Measurements from ENCODE around the gene CFB. TPM values are rescaled to one million over a fixed set of nuclear protein-coding genes. Genes with fewer than 3 reads are reported as not detected.

The CFB gene
- 2.0 to 3.3 TPM (median 2.9 TPM) in 5 replicates for total RNA-seq (2022; extraction: Qiagen RNA extraction; ENCODE audit: low read depth)

DNA sequence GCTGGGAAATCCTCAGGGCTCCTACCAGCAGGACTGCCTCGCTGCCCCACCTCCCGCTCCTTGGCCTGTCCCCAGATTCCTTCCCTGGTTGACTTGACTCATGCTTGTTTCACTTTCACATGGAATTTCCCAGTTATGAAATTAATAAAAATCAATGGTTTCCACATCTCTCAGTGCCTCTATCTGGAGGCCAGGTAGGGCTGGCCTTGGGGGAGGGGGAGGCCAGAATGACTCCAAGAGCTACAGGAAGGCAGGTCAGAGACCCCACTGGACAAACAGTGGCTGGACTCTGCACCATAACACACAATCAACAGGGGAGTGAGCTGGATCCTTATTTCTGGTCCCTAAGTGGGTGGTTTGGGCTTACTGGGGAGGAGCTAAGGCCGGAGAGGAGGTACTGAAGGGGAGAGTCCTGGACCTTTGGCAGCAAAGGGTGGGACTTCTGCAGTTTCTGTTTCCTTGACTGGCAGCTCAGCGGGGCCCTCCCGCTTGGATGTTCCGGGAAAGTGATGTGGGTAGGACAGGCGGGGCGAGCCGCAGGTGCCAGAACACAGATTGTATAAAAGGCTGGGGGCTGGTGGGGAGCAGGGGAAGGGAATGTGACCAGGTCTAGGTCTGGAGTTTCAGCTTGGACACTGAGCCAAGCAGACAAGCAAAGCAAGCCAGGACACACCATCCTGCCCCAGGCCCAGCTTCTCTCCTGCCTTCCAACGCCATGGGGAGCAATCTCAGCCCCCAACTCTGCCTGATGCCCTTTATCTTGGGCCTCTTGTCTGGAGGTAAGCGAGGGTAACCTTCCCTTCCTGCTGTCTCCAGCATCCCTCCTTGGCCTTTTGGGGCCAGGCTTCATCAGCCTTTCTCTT lies at the start of gene CFB:
Gene CFB (plus strand): TSS at position 589 of the 863 bp plus-strand sequence. CDS start 127 bp downstream, at position 716.

DNA sequence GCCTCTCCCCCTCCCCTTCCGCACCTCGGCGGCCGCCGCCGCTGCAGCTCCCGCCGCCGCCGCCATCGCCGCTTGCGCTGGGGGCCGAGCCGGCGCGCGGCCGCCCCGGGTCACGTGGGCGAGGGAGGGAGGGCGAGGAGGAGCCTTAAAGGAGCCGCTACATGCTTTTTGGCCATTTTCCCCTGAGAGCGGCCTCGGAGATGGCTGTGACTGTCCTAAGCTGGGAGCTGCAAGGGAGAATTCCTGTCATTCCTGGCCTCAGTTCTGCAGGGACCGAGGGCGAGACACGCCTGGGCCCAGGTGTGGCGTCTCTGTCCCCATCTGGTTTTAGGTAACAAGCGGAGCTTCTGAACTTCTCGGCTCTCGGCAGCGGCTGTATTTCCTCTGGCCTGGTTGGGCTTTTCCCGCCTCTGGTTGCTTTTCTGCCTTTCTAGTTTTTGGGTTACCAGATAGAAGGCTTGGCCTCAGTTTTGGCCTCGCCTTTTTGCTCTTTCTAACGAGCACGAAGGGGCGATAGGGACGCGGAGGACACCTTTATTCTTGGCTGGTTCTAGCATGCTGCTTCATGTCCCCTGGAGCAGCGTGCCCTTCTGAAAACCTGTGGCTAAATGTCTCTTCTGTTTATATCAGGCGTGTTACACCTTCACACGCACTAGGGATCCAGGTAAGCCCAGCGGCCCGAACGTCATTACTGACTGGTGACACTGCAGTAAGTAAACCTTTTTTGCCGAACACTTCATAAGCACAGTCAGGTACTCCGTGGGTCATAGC lies 48.1 kb upstream of the CFB start, which contains the start of gene EHMT2:
Gene EHMT2 (minus strand): TSS at position 87 of the 771 bp plus-strand sequence. CDS start 21 bp downstream, at position 66.

DNA sequence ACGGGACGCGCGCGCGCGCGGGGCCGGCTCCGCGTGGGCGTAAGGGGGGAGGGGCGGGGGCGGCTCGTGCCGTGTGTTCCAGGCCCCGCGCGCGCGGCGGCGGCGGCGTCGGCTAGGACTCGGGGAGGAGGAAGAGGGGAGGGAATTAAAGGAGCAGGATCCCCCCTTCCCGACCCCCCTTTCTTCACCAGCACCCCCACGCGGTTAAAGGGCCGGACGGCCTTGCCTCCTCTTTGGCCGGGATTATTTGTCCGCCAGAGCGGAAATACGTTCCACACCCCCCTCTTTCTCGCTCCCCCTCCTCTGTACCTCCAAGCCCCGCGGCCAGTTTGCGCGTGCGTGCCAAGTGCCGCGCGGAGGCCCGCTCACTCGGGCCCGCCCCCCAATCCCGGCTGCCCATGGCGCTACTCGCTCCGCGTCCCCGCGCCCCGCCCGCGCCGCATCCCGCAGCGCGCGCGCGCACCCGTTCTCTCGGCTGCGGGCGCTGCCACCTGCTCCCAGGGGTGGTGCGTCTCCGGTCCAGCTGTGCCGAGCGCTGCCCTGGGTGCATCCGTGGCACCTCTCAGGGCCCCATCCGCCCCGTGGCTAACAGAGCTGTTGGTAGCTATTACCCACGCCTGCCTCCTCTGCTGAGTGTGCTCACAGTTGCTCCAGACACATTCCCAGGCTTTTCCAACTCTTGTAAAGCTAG lies 43.8 kb upstream of the CFB start, which contains the start of gene ZBTB12:
Gene ZBTB12 (minus strand): TSS at position 134 of the 691 bp plus-strand sequence. CDS start 781 bp downstream, outside the sequence.

DNA sequence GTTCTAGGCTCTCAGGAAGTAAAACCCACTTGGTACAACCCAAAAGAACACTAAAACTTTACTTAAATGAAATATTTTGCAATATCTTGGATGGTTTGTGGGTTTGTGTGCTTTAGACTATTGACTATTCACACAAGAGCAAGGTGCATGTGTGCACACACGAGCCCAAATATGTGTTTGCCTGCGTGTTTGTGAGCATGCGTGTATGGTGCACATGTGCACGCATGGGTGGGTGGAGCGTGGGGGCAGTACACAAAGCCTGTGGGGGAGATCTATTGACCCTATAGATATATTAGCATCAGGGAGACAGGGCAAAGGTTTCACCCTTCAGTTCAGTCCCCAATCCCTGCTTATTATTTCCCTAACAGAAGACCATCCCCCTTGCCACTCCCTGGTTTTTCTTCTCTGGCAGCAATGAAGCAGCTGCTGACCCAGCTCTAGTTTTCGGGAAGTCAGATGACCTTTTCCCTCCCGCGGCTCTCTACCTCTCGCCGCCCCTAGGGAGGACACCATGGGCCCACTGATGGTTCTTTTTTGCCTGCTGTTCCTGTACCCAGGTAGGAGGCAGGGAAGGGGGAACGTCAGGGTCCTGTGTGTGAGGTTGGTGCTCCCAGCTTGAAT lies 18.5 kb upstream of the CFB start, which contains the start of gene C2:
Gene C2 (plus strand): TSS at position 476 of the 621 bp plus-strand sequence. CDS start 36 bp downstream, at position 512.

GRCh38 chr6:31958741-31959739 lies 13.1 kb downstream of the CFB start, which contains the start of the genes NELFE and SKIC2:
TSS of gene NELFE (minus strand) at chr6:31958971. CDS start at chr6:31958446, 525 bp downstream.
TSS of gene SKIC2 (plus strand) at chr6:31959175. CDS start at chr6:31959193, 18 bp downstream.

DNA sequence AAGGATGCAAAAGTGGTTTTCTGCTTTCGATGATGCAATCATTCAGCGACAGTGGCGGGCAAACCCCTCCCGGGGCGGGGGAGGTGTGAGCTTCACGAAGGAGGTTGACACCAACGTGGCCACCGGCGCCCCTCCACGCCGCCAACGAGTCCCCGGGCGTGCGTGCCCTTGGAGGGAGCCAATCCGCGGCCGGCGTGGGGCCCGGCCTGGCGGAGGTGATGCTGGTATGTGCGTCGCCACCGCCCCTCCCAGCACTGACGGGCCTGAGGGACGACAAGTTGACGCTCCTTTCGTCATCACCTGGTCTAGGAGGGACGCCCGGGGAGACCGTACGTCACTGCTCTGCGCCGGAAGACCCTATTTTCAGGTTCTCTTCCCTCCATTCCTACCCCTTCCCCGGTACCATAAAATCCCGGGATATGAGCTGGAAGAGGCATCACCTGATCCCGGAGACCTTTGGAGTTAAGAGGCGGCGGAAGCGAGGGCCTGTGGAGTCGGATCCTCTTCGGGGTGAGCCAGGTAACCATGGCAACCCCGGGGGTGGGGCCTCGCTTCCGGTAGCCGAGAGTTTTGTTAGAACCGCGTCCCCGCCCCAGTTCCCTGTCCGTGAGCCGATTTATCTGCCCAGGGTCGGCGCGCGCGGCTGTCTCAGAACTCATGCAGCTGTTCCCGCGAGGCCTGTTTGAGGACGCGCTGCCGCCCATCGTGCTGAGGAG lies 26.3 kb downstream of the CFB start, which contains the start of gene DXO:
Gene DXO (minus strand): TSS at position 146 of the 716 bp plus-strand sequence. CDS start 463 bp downstream, outside the sequence.

DNA sequence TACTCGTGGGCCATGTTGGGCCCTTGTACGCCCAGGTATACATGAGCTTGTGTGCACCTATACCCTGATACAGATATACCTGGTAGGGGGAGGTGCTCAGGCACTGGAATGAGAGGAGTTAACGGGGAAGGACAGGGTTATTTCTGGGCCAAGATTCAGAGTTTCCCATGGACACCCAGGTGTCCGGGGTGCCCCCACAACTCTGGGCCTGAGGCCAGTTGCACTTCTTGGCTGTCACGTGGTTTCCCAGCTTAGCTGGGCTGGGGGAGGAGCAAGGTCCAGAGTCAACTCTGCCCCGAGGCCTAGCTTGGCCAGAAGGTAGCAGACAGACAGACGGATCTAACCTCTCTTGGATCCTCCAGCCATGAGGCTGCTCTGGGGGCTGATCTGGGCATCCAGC lies 35.8 kb downstream of the CFB start, which contains the start of gene C4A:
Gene C4A (plus strand): TSS at position 314 of the 400 bp plus-strand sequence. CDS start 51 bp downstream, at position 365.

Other genes with a start within 250 kb of the CFB start
- 14.1 to 20.1 TPM (median 18.3 TPM) in 5 replicates for gene ABHD16A, start 242.8 kb upstream of the CFB start, total RNA-seq (2022; extraction: Qiagen RNA extraction; ENCODE audit: low read depth)
- gene LY6G6F, start 239.2 kb upstream of the CFB start, total RNA-seq (2022; extraction: Qiagen RNA extraction; ENCODE audit: low read depth): not detected in 5 replicates
- not detected in 5 replicates for gene LY6G6D, start 230.7 kb upstream of the CFB start, total RNA-seq (2022; extraction: Qiagen RNA extraction; ENCODE audit: low read depth)
- gene LY6G6C, start 224.3 kb upstream of the CFB start, total RNA-seq (2022; extraction: Qiagen RNA extraction; ENCODE audit: low read depth): 0.20 TPM in 1 of 5 replicates, not detected in the others
- not detected in 5 replicates for gene MPIG6B, start 222.7 kb upstream of the CFB start, total RNA-seq (2022; extraction: Qiagen RNA extraction; ENCODE audit: low read depth)
- 26.5 to 32.4 TPM (median 29.4 TPM) in 5 replicates for gene DDAH2, start 216.8 kb upstream of the CFB start, total RNA-seq (2022; extraction: Qiagen RNA extraction; ENCODE audit: low read depth)
- gene CLIC1, start 209.6 kb upstream of the CFB start, total RNA-seq (2022; extraction: Qiagen RNA extraction; ENCODE audit: low read depth): 476 to 542 TPM (median 495 TPM) in 5 replicates
- gene MSH5, start 206.1 kb upstream of the CFB start, total RNA-seq (2022; extraction: Qiagen RNA extraction; ENCODE audit: low read depth): 10.2 to 14.3 TPM (median 13.0 TPM) in 5 replicates
- 2.0 to 4.2 TPM (median 3.7 TPM) in 5 replicates for gene SAPCD1, start 183.4 kb upstream of the CFB start, total RNA-seq (2022; extraction: Qiagen RNA extraction; ENCODE audit: low read depth)
- gene VWA7, start 168.8 kb upstream of the CFB start, total RNA-seq (2022; extraction: Qiagen RNA extraction; ENCODE audit: low read depth): 1.2 to 2.0 TPM (median 1.7 TPM) in 5 replicates
- 50.9 to 59.8 TPM (median 55.8 TPM) in 5 replicates for gene VARS1, start 150.3 kb upstream of the CFB start, total RNA-seq (2022; extraction: Qiagen RNA extraction; ENCODE audit: low read depth)
- gene LSM2, start 139.1 kb upstream of the CFB start, total RNA-seq (2022; extraction: Qiagen RNA extraction; ENCODE audit: low read depth): 54.4 to 77.8 TPM (median 60.7 TPM) in 5 replicates
- gene HSPA1L, start 130.8 kb upstream of the CFB start, total RNA-seq (2022; extraction: Qiagen RNA extraction; ENCODE audit: low read depth): 1.2 to 1.5 TPM (median 1.2 TPM) in 5 replicates
- 157 to 340 TPM (median 232 TPM) in 5 replicates for gene HSPA1A, start 130.6 kb upstream of the CFB start, total RNA-seq (2022; extraction: Qiagen RNA extraction; ENCODE audit: low read depth)
- 120 to 260 TPM (median 177 TPM) in 5 replicates for gene HSPA1B, start 118.4 kb upstream of the CFB start, total RNA-seq (2022; extraction: Qiagen RNA extraction; ENCODE audit: low read depth)
- gene NEU1, start 83.3 kb upstream of the CFB start, total RNA-seq (2022; extraction: Qiagen RNA extraction; ENCODE audit: low read depth): 21.7 to 35.4 TPM (median 28.7 TPM) in 5 replicates
- 0.07 to 0.30 TPM in 2 of 5 replicates, not detected in the others for gene SLC44A4, start 67.1 kb upstream of the CFB start, total RNA-seq (2022; extraction: Qiagen RNA extraction; ENCODE audit: low read depth)
- 22.5 to 32.0 TPM (median 30.5 TPM) in 5 replicates for gene EHMT2, start 48.4 kb upstream of the CFB start, total RNA-seq (2022; extraction: Qiagen RNA extraction; ENCODE audit: low read depth)
- gene ZBTB12, start 44.0 kb upstream of the CFB start, total RNA-seq (2022; extraction: Qiagen RNA extraction; ENCODE audit: low read depth): 3.1 to 4.9 TPM (median 4.2 TPM) in 5 replicates
- gene C2, start 18.4 kb upstream of the CFB start, total RNA-seq (2022; extraction: Qiagen RNA extraction; ENCODE audit: low read depth): 0.15 to 0.45 TPM (median 0.35 TPM) in 5 replicates
- 75.3 to 97.3 TPM (median 88.3 TPM) in 5 replicates for gene NELFE, start 12.9 kb downstream of the CFB start, total RNA-seq (2022; extraction: Qiagen RNA extraction; ENCODE audit: low read depth)
- 19.8 to 25.9 TPM (median 24.7 TPM) in 5 replicates for gene SKIC2, start 13.1 kb downstream of the CFB start, total RNA-seq (2022; extraction: Qiagen RNA extraction; ENCODE audit: low read depth)
- gene DXO, start 26.0 kb downstream of the CFB start, total RNA-seq (2022; extraction: Qiagen RNA extraction; ENCODE audit: low read depth): 11.0 to 14.3 TPM (median 11.9 TPM) in 5 replicates
- 0.50 to 1.7 TPM (median 0.99 TPM) in 5 replicates for gene C4A, start 36.0 kb downstream of the CFB start, total RNA-seq (2022; extraction: Qiagen RNA extraction; ENCODE audit: low read depth)
- 0.34 to 1.5 TPM (median 0.57 TPM) in 5 replicates for gene C4B, start 68.7 kb downstream of the CFB start, total RNA-seq (2022; extraction: Qiagen RNA extraction; ENCODE audit: low read depth)
- not detected in 5 replicates for gene CYP21A2, start 92.3 kb downstream of the CFB start, total RNA-seq (2022; extraction: Qiagen RNA extraction; ENCODE audit: low read depth)
- 0.54 to 0.95 TPM (median 0.63 TPM) in 5 replicates for gene TNXB, start 163.2 kb downstream of the CFB start, total RNA-seq (2022; extraction: Qiagen RNA extraction; ENCODE audit: low read depth)
- 24.9 to 35.5 TPM (median 34.2 TPM) in 5 replicates for gene ATF6B, start 182.2 kb downstream of the CFB start, total RNA-seq (2022; extraction: Qiagen RNA extraction; ENCODE audit: low read depth)
- 7.4 to 7.9 TPM (median 7.7 TPM) in 5 replicates for gene FKBPL, start 184.2 kb downstream of the CFB start, total RNA-seq (2022; extraction: Qiagen RNA extraction; ENCODE audit: low read depth)
- gene PRRT1, start 205.8 kb downstream of the CFB start, total RNA-seq (2022; extraction: Qiagen RNA extraction; ENCODE audit: low read depth): 0.59 to 0.97 TPM (median 0.74 TPM) in 5 replicates
- gene PPT2, start 208.0 kb downstream of the CFB start, total RNA-seq (2022; extraction: Qiagen RNA extraction; ENCODE audit: low read depth): 7.0 to 9.9 TPM (median 8.1 TPM) in 5 replicates
- gene EGFL8, start 218.5 kb downstream of the CFB start, total RNA-seq (2022; extraction: Qiagen RNA extraction; ENCODE audit: low read depth): 0.95 to 2.5 TPM (median 2.2 TPM) in 5 replicates
- 31.2 to 41.0 TPM (median 38.4 TPM) in 5 replicates for gene AGPAT1, start 230.0 kb downstream of the CFB start, total RNA-seq (2022; extraction: Qiagen RNA extraction; ENCODE audit: low read depth)
- gene RNF5, start 232.3 kb downstream of the CFB start, total RNA-seq (2022; extraction: Qiagen RNA extraction; ENCODE audit: low read depth): 33.1 to 49.3 TPM (median 47.7 TPM) in 5 replicates
- gene AGER, start 238.2 kb downstream of the CFB start, total RNA-seq (2022; extraction: Qiagen RNA extraction; ENCODE audit: low read depth): 1.4 to 1.9 TPM (median 1.7 TPM) in 5 replicates
- gene PBX2, start 244.1 kb downstream of the CFB start, total RNA-seq (2022; extraction: Qiagen RNA extraction; ENCODE audit: low read depth): 13.3 to 19.7 TPM (median 17.1 TPM) in 5 replicates
- gene GPSM3, start 246.5 kb downstream of the CFB start, total RNA-seq (2022; extraction: Qiagen RNA extraction; ENCODE audit: low read depth): 0.26 to 0.58 TPM (median 0.38 TPM) in 5 replicates

Measured in A549 treated with RU486 at 1 μM for 4 hours (cell line).